Measurements from ENCODE around the gene RAB27A.

- TF ChIP-seq CTCF (IDR thresholded peaks at IDR 0.05) (no peak), POLR2A (IDR thresholded peaks at IDR 0.05) (no peak)
Observed at GRCh38 chr15:55255714-55256113, 33.9 kb downstream of the RAB27A start.

All from body of pancreas (tissue), 4 donors.